Measurements from ENCODE around the gene SUN1. TPM values are rescaled to one million over a fixed set of nuclear protein-coding genes. Genes with fewer than 3 reads are reported as not detected.

Gene SUN1
- total RNA-seq, 1 experiment from 2014 or later: 39.6 TPM

GRCh38 chr7:898460-898854 is 66.2 kb downstream of the SUN1 start:
- Histone ChIP-seq H3K4me2 (ENCODE audit: low read depth, low read length, poor library complexity, severe bottlenecking) (no peak overlapping the region), H3K79me2 (ENCODE audit: low read length) (no peaks in the 10 kb centered on the region), H3K27ac (ENCODE audit: low read length) (no peak overlapping the region), H3K36me3 (ENCODE audit: insufficient read depth, low read length) (no peaks in the 10 kb centered on the region; the same call in 1 of the 2 replicates), H3K9me2 (replicated peaks; ENCODE audit: insufficient read depth, low read length) (no peaks in the 10 kb centered on the region), H3K4me3 (ENCODE audit: low read length) (no peak overlapping the region), H3K27me3 (ENCODE audit: low read length) (no peaks in the 10 kb centered on the region), H4K20me1 (ENCODE audit: insufficient read depth, low read depth, low read length) (peaks cover 5% of the 10 kb centered on the region; the same call in 1 of the 2 replicates), H3K9ac (ENCODE audit: low read length) (no peak overlapping the region), H3K4me1 (ENCODE audit: low read length) (no peaks in the 10 kb centered on the region), H3K9me3 (ENCODE audit: low read length) (no peaks in the 10 kb centered on the region), H2AFZ (ENCODE audit: low read length) (no peak overlapping the region)
- no peak for DNase-seq

- H4K20me1 ChIP-seq (ENCODE audit: insufficient read depth, low read depth, low read length): peaks cover 5% of the 10 kb centered on the region; the same call in 1 of the 2 replicates
- no peak overlapping the region for H3K4me3 ChIP-seq (ENCODE audit: low read length)
- H3K4me2 ChIP-seq (ENCODE audit: low read depth, low read length, poor library complexity, severe bottlenecking): no peak overlapping the region
- no peak overlapping the region for H2AFZ ChIP-seq (ENCODE audit: low read length)
- H3K9me2 ChIP-seq (replicated peaks; ENCODE audit: insufficient read depth, low read length): no peaks in the 10 kb centered on the region
- no peaks in the 10 kb centered on the region for H3K79me2 ChIP-seq (ENCODE audit: low read length)
- H3K36me3 ChIP-seq (ENCODE audit: insufficient read depth, low read length): no peaks in the 10 kb centered on the region; the same call in 1 of the 2 replicates
- H3K27me3 ChIP-seq (ENCODE audit: low read length): no peaks in the 10 kb centered on the region
- H3K9me3 ChIP-seq (ENCODE audit: low read length): no peaks in the 10 kb centered on the region
- no peak for DNase-seq
- H3K4me1 ChIP-seq (ENCODE audit: low read length): no peaks in the 10 kb centered on the region
- no peak overlapping the region for H3K27ac ChIP-seq (ENCODE audit: low read length)
- H3K9ac ChIP-seq (ENCODE audit: low read length): no peak overlapping the region
Observed at GRCh38 chr7:898855-899681, 66.8 kb downstream of the SUN1 start.

- Histone ChIP-seq H3K4me1 (ENCODE audit: low read length) (no peaks in the 10 kb centered on the region), H3K79me2 (ENCODE audit: low read length) (no peaks in the 10 kb centered on the region), H3K9me2 (replicated peaks; ENCODE audit: insufficient read depth, low read length) (no peaks in the 10 kb centered on the region), H3K36me3 (ENCODE audit: insufficient read depth, low read length) (no peaks in the 10 kb centered on the region; the same call in 1 of the 2 replicates), H3K9ac (ENCODE audit: low read length) (no peak overlapping the region), H3K27me3 (ENCODE audit: low read length) (no peaks in the 10 kb centered on the region), H3K4me3 (ENCODE audit: low read length) (no peak overlapping the region), H3K9me3 (ENCODE audit: low read length) (no peaks in the 10 kb centered on the region), H3K4me2 (ENCODE audit: low read depth, low read length, poor library complexity, severe bottlenecking) (no peak overlapping the region), H4K20me1 (ENCODE audit: insufficient read depth, low read depth, low read length) (peaks cover 5% of the 10 kb centered on the region; the same call in 1 of the 2 replicates), H3K27ac (ENCODE audit: low read length) (no peak overlapping the region), H2AFZ (ENCODE audit: low read length) (no peak overlapping the region)
- DNase-seq: no peak
Observed at GRCh38 chr7:899806-900205, 67.5 kb downstream of the SUN1 start.

- no peaks in the 10 kb centered on the region for H3K4me1 ChIP-seq (ENCODE audit: low read length)
- H3K4me2 ChIP-seq (ENCODE audit: low read depth, low read length, poor library complexity, severe bottlenecking): no peak overlapping the region
- no peak overlapping the region for H3K9ac ChIP-seq (ENCODE audit: low read length)
- H3K27ac ChIP-seq (ENCODE audit: low read length): no peak overlapping the region
- H3K36me3 ChIP-seq (ENCODE audit: insufficient read depth, low read length): no peaks in the 10 kb centered on the region; the same call in 1 of the 2 replicates
- no peaks in the 10 kb centered on the region for H3K9me3 ChIP-seq (ENCODE audit: low read length)
- H4K20me1 ChIP-seq (ENCODE audit: insufficient read depth, low read depth, low read length): peaks cover 5% of the 10 kb centered on the region; the same call in 1 of the 2 replicates
- no peaks in the 10 kb centered on the region for H3K79me2 ChIP-seq (ENCODE audit: low read length)
- H3K9me2 ChIP-seq (replicated peaks; ENCODE audit: insufficient read depth, low read length): no peaks in the 10 kb centered on the region
- no peak for DNase-seq
- no peak overlapping the region for H3K4me3 ChIP-seq (ENCODE audit: low read length)
- H3K27me3 ChIP-seq (ENCODE audit: low read length): no peaks in the 10 kb centered on the region
- no peak overlapping the region for H2AFZ ChIP-seq (ENCODE audit: low read length)
Observed at GRCh38 chr7:900331-901040, 68.2 kb downstream of the SUN1 start.

GRCh38 chr7:901041-901387 is 68.7 kb downstream of the SUN1 start:
- H3K9me2 ChIP-seq (replicated peaks; ENCODE audit: insufficient read depth, low read length): no peaks in the 10 kb centered on the region
- no peak for DNase-seq
- no peak overlapping the region for H3K27ac ChIP-seq (ENCODE audit: low read length)
- no peaks in the 10 kb centered on the region for H3K4me1 ChIP-seq (ENCODE audit: low read length)
- H4K20me1 ChIP-seq (ENCODE audit: insufficient read depth, low read depth, low read length): peaks cover 5% of the 10 kb centered on the region; the same call in 1 of the 2 replicates
- no peak overlapping the region for H3K4me2 ChIP-seq (ENCODE audit: low read depth, low read length, poor library complexity, severe bottlenecking)
- H3K9me3 ChIP-seq (ENCODE audit: low read length): no peaks in the 10 kb centered on the region
- no peak overlapping the region for H2AFZ ChIP-seq (ENCODE audit: low read length)
- no peak overlapping the region for H3K4me3 ChIP-seq (ENCODE audit: low read length)
- no peaks in the 10 kb centered on the region for H3K79me2 ChIP-seq (ENCODE audit: low read length)
- no peak overlapping the region for H3K9ac ChIP-seq (ENCODE audit: low read length)
- H3K27me3 ChIP-seq (ENCODE audit: low read length): no peaks in the 10 kb centered on the region
- H3K36me3 ChIP-seq (ENCODE audit: insufficient read depth, low read length): no peaks in the 10 kb centered on the region; the same call in 1 of the 2 replicates

GRCh38 chr7:901388-902154 is 69.3 kb downstream of the SUN1 start:
- Histone ChIP-seq H3K36me3 (ENCODE audit: insufficient read depth, low read length) (no peaks in the 10 kb centered on the region), H3K27me3 (ENCODE audit: low read length) (no peaks in the 10 kb centered on the region), H3K9ac (ENCODE audit: low read length) (no peak overlapping the region), H3K27ac (ENCODE audit: low read length) (no peak overlapping the region), H3K4me3 (ENCODE audit: low read length) (no peak overlapping the region), H3K4me2 (ENCODE audit: low read depth, low read length, poor library complexity, severe bottlenecking) (no peak overlapping the region), H3K9me2 (replicated peaks; ENCODE audit: insufficient read depth, low read length) (no peaks in the 10 kb centered on the region), H3K9me3 (ENCODE audit: low read length) (no peaks in the 10 kb centered on the region), H4K20me1 (ENCODE audit: insufficient read depth, low read depth, low read length) (peaks cover 5% of the 10 kb centered on the region; the same call in 1 of the 2 replicates), H2AFZ (ENCODE audit: low read length) (no peak overlapping the region), H3K79me2 (ENCODE audit: low read length) (no peaks in the 10 kb centered on the region), H3K4me1 (ENCODE audit: low read length) (no peaks in the 10 kb centered on the region)
- DNase-seq: peak; percentile 94

- Histone ChIP-seq H3K9ac (ENCODE audit: low read length) (no peak overlapping the region), H2AFZ (ENCODE audit: low read length) (no peak overlapping the region), H3K4me1 (ENCODE audit: low read length) (no peaks in the 10 kb centered on the region), H3K79me2 (ENCODE audit: low read length) (no peaks in the 10 kb centered on the region), H3K9me2 (replicated peaks; ENCODE audit: insufficient read depth, low read length) (no peaks in the 10 kb centered on the region), H3K4me2 (ENCODE audit: low read depth, low read length, poor library complexity, severe bottlenecking) (no peak overlapping the region), H3K27ac (ENCODE audit: low read length) (no peak overlapping the region), H3K4me3 (ENCODE audit: low read length) (no peak overlapping the region), H3K27me3 (ENCODE audit: low read length) (no peaks in the 10 kb centered on the region), H4K20me1 (ENCODE audit: insufficient read depth, low read depth, low read length) (peaks cover 9% of the 10 kb centered on the region; the same call in 1 of the 2 replicates), H3K36me3 (ENCODE audit: insufficient read depth, low read length) (no peaks in the 10 kb centered on the region), H3K9me3 (ENCODE audit: low read length) (no peaks in the 10 kb centered on the region)
- DNase-seq: no peak
Observed at GRCh38 chr7:902996-903395, 70.7 kb downstream of the SUN1 start.
